Kidney capillary endothelial cell (primary cell): ENCODE results near the gene ASAH2B.

ENCODE experiments used
- DNase-seq: peaks from one replicate; pipeline ENCODE4 v3.0.0-alpha.2; 2018; ENCODE audit warnings: low spot score

Gene ASAH2B

GRCh38 chr10:50798297-50798696 lies 58.6 kb downstream of the ASAH2B start:
- DNase-seq: no peak

GRCh38 chr10:50799595-50799994 lies 59.9 kb downstream of the ASAH2B start:
- no peak for DNase-seq

- DNase-seq: no peak
Observed at GRCh38 chr10:50805981-50806622, 66.4 kb downstream of the ASAH2B start.

GRCh38 chr10:50807851-50808776 lies 68.4 kb downstream of the ASAH2B start:
- DNase-seq: no peak
